Mononuclear cell (primary cell): ENCODE data around the gene CTXN1. TPM values are rescaled to one million over a fixed set of nuclear protein-coding genes. Genes with fewer than 3 reads are reported as not detected.
"Not testable (repeated sequence)": the region's sequence is repeated elsewhere in the genome, so short reads cannot be mapped to it uniquely, and the experiment has no call there.

Experiments
- H3K27me3 ChIP-seq: 2 replicates; pipeline ENCODE4 v1.6.0; 2011; ENCODE audit warnings: low read length, control low read depth; ENCODE audit not compliant: insufficient read depth
- H3K4me1 ChIP-seq: 2 replicates; pipeline ENCODE4 v1.5.1; 2011; ENCODE audit warnings: mild to moderate bottlenecking, low read length, control low read depth; ENCODE audit not compliant: insufficient read depth
- H3K4me3 ChIP-seq: 2 replicates; pipeline ENCODE4 v1.5.1; 2011; ENCODE audit warnings: mild to moderate bottlenecking, low read length, moderate library complexity
- H3K9me3 ChIP-seq: 2 replicates; pipeline ENCODE4 v1.5.1; 2011; ENCODE audit warnings: low read depth, mild to moderate bottlenecking, control low read depth, low read length
- total RNA-seq: library from RNA; depleted of rRNA; stranded (reverse); fragments of >200 nt; gene quantifications from one replicate; pipeline ENCODE4 v1.2.3, GENCODE V29; 2012

Gene CTXN1
- total RNA-seq, 1 donor, result not detected

- Histone ChIP-seq H3K9me3 (no peaks in the 10 kb centered on the region), H3K4me1 (peaks cover 31% of the 10 kb centered on the region), H3K27me3 (no peaks in the 10 kb centered on the region), H3K4me3 (no peak overlapping the region)
Observed at GRCh38 chr19:7905859-7906258, 20.1 kb downstream of the CTXN1 start.

DNA sequence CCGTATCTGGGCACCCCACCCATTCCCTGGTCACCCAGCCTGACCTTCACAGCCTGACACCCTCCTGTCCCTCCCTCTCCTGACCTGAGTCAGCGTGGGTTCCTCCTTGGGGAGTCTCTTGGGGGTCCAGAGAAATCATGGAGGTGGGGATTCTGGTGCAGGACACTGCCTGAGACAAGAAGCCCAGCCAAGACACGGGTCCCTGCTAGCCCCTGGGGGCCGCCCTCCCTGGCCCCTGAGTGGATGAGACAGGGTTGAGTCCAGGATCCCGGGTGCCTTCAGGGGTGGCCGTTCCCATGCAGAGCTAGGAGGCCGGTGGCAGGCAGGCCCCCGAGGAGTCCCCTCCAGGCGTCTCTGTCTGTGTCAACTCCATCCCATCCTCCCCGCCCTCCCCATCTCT, 20.7 kb downstream of the CTXN1 start:
- Histone ChIP-seq H3K9me3 (no peaks in the 10 kb centered on the region), H3K27me3 (no peaks in the 10 kb centered on the region), H3K4me3 (no peak overlapping the region), H3K4me1 (peaks cover 31% of the 10 kb centered on the region)

GRCh38 chr19:7904074-7905020, 21.6 kb downstream of the CTXN1 start:
- no peaks in the 10 kb centered on the region for H3K9me3 ChIP-seq
- peaks cover 31% of the 10 kb centered on the region for H3K4me1 ChIP-seq
- H3K4me3 ChIP-seq, result peak overlapping the region; percentile 63
- no peaks in the 10 kb centered on the region for H3K27me3 ChIP-seq

GRCh38 chr19:7903244-7904073, 22.5 kb downstream of the CTXN1 start, which contains the start of gene MAP2K7:
MAP2K7 (plus strand) TSS chr19:7903877; CDS start chr19:7903945, 68 bp downstream.
- Histone ChIP-seq H3K4me3 (peak within 1 kb of the TSS; percentile 63), H3K9me3 (no peaks in the 10 kb centered on the region), H3K27me3 (no peaks in the 10 kb centered on the region), H3K4me1 (peaks cover 31% of the 10 kb centered on the region)

DNA sequence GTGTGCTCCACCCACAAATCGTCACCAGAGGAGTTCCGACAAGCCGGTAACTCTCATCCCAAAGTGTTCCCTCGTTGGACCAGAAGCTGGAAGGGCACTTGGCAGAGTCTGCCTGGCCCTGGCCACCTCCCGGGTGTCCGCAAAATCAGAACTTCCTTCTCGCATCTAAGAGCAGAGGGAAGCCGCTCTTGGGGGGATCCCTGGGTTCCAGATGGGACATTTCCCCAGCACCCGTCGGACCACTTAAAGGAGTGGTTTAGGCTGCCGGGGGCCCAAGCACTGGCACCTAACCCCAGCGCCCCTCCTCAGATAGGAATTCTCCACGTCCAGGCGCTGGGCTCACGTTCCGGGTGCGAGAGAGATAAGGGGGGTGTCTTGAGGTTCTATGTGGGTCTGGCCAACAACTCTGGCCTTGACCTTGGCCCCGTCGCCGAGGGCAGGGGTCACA, 23.1 kb downstream of the CTXN1 start:
- H3K9me3 ChIP-seq, result no peaks in the 10 kb centered on the region
- peak overlapping the region; percentile 63 for H3K4me3 ChIP-seq
- H3K27me3 ChIP-seq, result no peaks in the 10 kb centered on the region
- peaks cover 31% of the 10 kb centered on the region for H3K4me1 ChIP-seq

- H3K27me3 ChIP-seq, result no peaks in the 10 kb centered on the region
- H3K4me1 ChIP-seq, result peaks cover 31% of the 10 kb centered on the region
Observed at GRCh38 chr19:7901337-7901736, 24.6 kb downstream of the CTXN1 start.

GRCh38 chr19:7900931-7901330, 25.0 kb downstream of the CTXN1 start:
- H3K27me3 ChIP-seq, result no peaks in the 10 kb centered on the region
- no peaks in the 10 kb centered on the region for H3K9me3 ChIP-seq
- H3K4me3 ChIP-seq, result no peak overlapping the region
- H3K4me1 ChIP-seq, result peaks cover 28% of the 10 kb centered on the region

More at GRCh38 chr19:7901337-7901736, 24.6 kb downstream of the CTXN1 start:
- no peaks in the 10 kb centered on the region for H3K9me3 ChIP-seq
- no peak overlapping the region for H3K4me3 ChIP-seq

GRCh38 chr19:7900401-7900870, 25.5 kb downstream of the CTXN1 start:
- Histone ChIP-seq H3K4me1 (peaks cover 23% of the 10 kb centered on the region), H3K9me3 (no peaks in the 10 kb centered on the region), H3K27me3 (no peaks in the 10 kb centered on the region), H3K4me3 (no peak overlapping the region)

- peaks cover 17% of the 10 kb centered on the region for H3K4me1 ChIP-seq
- H3K27me3 ChIP-seq, result no peaks in the 10 kb centered on the region
- no peaks in the 10 kb centered on the region for H3K9me3 ChIP-seq
- H3K4me3 ChIP-seq, result no peak overlapping the region
Observed at GRCh38 chr19:7899751-7900378, 26.1 kb downstream of the CTXN1 start.

DNA sequence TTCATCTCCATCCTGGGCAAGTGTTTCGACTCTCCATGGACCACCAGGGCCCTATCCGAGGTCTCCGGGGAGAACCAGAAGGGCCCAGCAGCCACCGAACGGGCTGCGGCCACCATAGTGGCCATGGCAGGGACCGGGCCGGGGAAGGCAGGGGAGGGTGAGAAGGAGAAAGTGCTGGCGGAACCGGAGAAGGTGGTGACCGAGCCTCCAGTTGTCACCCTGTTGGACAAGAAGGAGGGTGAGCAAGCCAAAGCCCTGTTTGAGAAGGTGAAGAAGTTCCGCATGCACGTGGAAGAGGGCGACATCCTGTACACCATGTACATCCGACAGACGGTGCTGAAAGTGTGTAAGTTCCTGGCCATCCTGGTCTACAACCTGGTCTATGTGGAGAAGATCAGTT, 27.0 kb downstream of the CTXN1 start:
- no peak overlapping the region for H3K4me3 ChIP-seq
- H3K27me3 ChIP-seq, result no peaks in the 10 kb centered on the region
- H3K9me3 ChIP-seq, result no peaks in the 10 kb centered on the region
- H3K4me1 ChIP-seq, result peaks cover 10% of the 10 kb centered on the region

DNA sequence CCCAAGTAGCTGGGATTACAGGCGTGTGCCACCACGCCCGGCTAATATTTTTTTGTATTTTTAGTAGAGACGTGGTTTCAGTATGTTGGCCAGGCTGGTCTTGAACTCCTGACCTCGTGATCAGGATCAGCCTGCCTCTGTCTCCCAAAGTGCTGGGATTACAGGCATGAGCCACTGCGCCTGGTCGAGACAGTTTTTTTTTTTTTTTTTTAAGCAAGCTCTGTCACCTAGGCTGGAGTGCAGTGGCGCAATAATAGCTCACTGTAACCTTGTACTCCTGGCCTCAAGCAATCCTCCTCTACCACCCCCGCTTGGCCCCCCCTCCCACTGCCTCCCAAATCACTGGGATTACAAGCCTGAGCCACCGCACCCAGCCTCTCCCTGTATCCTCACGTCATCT, 28.6 kb downstream of the CTXN1 start:
- H3K4me1 ChIP-seq, result no peaks in the 10 kb centered on the region
- H3K27me3 ChIP-seq, result no peaks in the 10 kb centered on the region
- no peak overlapping the region for H3K4me3 ChIP-seq
- H3K9me3 ChIP-seq, result no peaks in the 10 kb centered on the region

GRCh38 chr19:7895565-7895964, 30.4 kb downstream of the CTXN1 start:
- Histone ChIP-seq H3K9me3 (no peaks in the 10 kb centered on the region), H3K27me3 (no peaks in the 10 kb centered on the region), H3K4me1 (no peaks in the 10 kb centered on the region), H3K4me3 (no peak overlapping the region)

- Histone ChIP-seq H3K9me3 (no peaks in the 10 kb centered on the region), H3K4me1 (no peaks in the 10 kb centered on the region), H3K4me3 (no peak overlapping the region), H3K27me3 (no peaks in the 10 kb centered on the region)
Observed at GRCh38 chr19:7894612-7895309, 31.2 kb downstream of the CTXN1 start.

GRCh38 chr19:7893362-7894101, 32.4 kb downstream of the CTXN1 start:
- H3K9me3 ChIP-seq, H3K4me1 ChIP-seq, H3K27me3 ChIP-seq, H3K4me3 ChIP-seq: not testable (repeated sequence)
